GM12874 (cell line): ENCODE results near the gene NR2C2.

Experiments
- TF ChIP-seq, protein P1 (sequence below): IDR thresholded peaks from 2 replicates; pipeline ENCODE4 v1.5.1; 2011; ENCODE audit warnings: low read depth, mild to moderate bottlenecking, control low read depth, low read length, moderate library complexity; ENCODE audit not compliant: insufficient read depth

NR2C2 gene

DNA sequence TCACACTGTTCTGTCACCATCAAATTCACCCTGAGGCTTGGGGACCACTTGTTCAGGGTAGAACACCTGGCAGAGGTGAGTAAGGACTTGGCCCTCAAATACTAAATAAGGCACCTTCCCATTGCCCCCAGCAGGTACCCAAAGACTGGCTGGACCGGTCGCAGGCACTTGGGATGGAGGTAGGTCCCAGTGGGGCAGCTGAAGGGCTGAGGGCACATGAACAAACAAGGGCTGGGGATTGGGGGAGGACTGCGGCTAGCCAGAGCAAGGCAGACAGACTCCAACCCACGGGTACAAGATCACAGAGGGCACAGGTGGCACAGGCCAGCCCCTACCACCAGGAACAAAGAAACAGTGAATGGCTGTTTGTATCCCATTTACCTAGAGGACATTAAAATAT lies 115.9 kb downstream of the NR2C2 start:
- TF ChIP-seq, protein P1, sequence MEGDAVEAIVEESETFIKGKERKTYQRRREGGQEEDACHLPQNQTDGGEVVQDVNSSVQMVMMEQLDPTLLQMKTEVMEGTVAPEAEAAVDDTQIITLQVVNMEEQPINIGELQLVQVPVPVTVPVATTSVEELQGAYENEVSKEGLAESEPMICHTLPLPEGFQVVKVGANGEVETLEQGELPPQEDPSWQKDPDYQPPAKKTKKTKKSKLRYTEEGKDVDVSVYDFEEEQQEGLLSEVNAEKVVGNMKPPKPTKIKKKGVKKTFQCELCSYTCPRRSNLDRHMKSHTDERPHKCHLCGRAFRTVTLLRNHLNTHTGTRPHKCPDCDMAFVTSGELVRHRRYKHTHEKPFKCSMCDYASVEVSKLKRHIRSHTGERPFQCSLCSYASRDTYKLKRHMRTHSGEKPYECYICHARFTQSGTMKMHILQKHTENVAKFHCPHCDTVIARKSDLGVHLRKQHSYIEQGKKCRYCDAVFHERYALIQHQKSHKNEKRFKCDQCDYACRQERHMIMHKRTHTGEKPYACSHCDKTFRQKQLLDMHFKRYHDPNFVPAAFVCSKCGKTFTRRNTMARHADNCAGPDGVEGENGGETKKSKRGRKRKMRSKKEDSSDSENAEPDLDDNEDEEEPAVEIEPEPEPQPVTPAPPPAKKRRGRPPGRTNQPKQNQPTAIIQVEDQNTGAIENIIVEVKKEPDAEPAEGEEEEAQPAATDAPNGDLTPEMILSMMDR = no peak

DNA sequence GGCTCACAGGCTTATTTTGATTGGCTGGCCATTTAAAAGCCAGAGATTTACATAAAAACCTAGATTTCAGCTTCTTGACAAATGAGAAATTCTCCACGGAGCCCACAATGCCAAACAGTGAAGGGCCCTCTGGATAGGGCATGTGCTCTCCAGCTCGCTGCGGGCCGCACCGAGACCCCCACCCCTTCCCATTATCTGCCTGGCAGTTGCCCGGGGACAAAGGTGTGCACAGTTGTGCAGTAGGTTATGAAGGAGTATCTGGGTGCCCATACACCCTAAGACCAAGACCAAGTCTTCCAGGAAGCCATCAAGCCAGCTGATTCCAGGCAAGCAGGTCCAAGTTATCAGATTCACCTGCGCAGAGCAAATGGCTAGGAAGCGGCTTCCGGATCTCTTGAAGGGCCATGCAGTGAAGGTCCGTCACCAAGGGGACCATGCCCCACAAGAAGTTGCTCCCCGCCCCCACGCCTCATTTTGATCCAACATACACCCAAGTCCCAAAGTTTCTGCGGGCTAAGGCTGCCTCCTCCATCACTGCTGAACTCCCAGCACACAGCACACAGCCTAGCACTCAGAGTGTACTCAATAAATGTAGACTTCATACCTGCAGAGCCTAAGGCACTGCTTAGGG lies 116.4 kb downstream of the NR2C2 start:
- TF ChIP-seq, protein P1 = no peak

DNA sequence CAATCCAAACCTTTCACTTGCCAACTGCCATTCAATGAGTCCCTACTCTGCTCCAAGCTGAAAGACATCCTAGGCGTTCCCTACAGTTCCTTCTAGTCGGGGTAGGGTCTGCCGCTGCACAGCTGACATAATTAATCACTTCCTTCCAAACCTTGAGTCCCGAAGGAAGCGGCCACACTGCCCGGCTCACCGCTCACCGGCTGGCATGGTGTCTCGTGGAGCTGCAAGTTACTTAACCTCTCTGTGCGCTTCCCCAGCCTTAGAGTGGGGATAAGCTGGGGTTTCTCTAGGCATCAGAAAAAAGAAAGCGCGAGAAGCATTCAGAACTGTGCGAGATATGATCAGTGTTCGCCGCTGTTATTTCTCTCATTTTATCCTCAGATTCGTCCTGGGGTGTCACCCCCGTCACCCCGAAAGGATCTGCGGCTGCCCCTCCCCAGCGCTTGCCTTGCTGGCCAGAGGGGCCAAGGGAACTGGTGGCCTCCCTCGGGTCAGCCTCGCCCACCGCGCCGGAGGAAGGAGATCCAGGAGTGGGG lies 117.0 kb downstream of the NR2C2 start:
- TF ChIP-seq, protein P1 = no peak

DNA sequence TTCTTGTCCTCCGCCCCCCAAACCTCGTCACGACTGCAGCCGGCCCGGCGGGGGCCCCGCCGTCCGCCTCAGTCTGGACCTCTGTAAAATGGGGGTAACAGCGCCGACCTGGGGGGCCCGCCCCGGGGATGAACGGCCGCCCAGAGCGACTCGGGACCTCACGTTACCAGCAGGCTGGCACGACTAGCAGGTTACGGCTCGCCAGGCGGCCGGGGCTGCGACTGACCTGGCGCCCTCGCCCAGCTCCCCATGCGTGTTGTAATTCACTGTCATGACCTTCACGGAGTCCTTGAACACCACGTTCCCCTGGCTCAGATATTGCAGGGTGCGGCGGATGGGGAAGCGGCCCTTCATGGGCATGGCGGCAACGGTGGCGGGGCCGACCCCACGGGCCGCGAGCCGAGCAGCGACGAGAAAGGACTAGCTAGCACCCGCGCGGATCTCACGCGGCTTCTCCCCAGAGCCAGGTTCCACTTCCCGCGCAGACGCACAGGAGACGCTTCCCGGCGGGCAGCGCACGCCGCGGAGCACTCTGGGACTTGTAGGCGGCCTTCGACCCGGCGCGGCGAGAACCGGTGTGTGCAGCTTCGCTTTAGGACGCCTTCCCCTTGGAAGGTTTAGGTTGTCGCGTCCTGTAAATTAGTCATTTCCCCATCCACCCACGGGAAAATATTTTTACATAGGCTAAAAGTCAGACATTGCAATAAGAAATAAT lies 117.6 kb downstream of the NR2C2 start, which contains the start of gene MRPS25:
Gene MRPS25, minus strand, starts transcription at position 481 of the 715 bp plus-strand sequence. Its CDS starts 121 bp downstream, at position 360.
- TF ChIP-seq, protein P1 = no peak

DNA sequence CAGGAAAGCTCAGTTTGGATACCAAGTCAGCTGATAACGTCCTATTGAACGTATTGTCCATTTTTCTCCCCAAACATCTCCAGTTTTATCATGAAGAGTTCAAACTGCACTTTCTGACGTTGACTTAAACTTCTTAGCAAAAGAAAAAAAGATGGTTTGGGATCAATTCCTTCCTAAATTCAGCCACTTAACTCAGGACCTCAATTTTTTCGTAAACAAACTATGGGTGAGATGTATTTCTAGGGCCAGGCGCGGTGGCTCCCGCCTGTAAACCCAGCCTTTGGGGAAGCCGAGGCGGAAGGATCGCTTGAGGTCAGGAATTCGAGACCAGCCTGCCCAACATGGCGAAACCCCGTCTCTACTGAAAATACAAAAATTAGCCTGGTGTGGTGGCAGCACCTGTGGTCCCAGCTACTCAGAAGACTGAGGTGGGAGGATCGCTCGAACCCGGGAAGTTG lies 118.2 kb downstream of the NR2C2 start:
- TF ChIP-seq, protein P1 = no peak

DNA sequence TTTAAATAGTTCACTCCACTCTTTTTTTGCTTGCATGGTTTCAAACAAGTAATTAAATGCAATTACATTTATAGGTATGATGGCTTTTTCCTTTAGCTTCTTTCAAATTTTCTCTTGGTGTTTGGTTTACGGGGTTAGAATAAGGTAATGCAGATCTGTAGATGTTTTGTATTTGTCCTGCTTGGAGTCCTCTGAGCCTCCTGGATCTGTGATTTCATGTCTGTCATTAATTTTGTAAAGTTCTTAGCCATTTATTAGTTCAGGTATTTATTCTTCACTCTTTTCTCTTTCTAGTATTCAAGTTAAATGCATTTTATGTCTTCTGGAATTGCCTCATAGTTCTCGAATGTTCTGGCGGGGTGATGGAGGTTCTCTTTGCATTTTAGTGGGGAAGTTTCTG lies 119.1 kb downstream of the NR2C2 start:
- TF ChIP-seq, protein P1 = no peak

DNA sequence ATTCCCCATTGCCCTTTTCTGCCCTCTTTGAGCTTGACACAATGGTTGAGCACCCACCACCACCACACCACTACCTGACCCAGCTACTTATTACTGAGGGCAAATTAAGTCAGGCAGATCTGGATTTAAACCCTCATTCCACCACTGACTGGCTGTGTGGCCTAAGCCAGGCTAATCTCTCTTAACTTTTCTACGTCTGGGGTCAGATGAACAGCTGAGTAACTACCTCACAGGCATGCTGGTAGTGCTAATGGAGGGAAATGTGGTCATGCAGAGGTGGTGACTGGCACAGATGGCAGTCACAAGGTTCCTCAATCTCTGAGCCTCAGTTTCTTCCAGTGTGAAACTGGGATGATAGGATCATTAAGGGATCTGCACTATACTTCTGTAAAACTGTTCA lies 122.1 kb downstream of the NR2C2 start:
- TF ChIP-seq, protein P1 = no peak
